ENCODE data around the gene GRP. TPM values are rescaled to one million over a fixed set of nuclear protein-coding genes. Genes with fewer than 3 reads are reported as not detected.

Gene GRP
- total RNA-seq = not detected

GRCh38 chr18:59219672-59220163 is at the start of gene GRP:
Gene GRP (plus strand): TSS chr18:59220158. CDS start chr18:59220266, 108 bp downstream.
- H3K9me3 ChIP-seq = no peaks in the 10 kb centered on the region
- H3K4me1 ChIP-seq (ENCODE audit: control insufficient read depth in 1 of 2, low read depth in 2 of 2) = no peaks in the 10 kb centered on the region
- no peak within 1 kb of the TSS for H3K27ac ChIP-seq
- H3K27me3 ChIP-seq (replicated peaks; ENCODE audit: insufficient read depth) = no peaks in the 10 kb centered on the region
- no peak within 1 kb of the TSS for H3K4me3 ChIP-seq
- no peak for ATAC-seq (ENCODE audit: insufficient number of reproducible peaks, low FRiP score, low read depth)
- DNase-seq (ENCODE audit: low spot score) = no peak
- no peak for TF ChIP-seq CTCF (IDR thresholded peaks at IDR 0.05)
- H3K36me3 ChIP-seq = no peaks in the 10 kb centered on the region

- no peak for ATAC-seq (ENCODE audit: insufficient number of reproducible peaks, low FRiP score, low read depth)
- Histone ChIP-seq H3K27ac (no peak overlapping the region), H3K9me3 (peaks cover 7% of the 10 kb centered on the region)
Measured at GRCh38 chr18:59172664-59173249, 47.2 kb upstream of the GRP start.

GRCh38 chr18:59177485-59177884 is 42.5 kb upstream of the GRP start:
- Histone ChIP-seq H3K9me3 (peaks cover 6% of the 10 kb centered on the region), H3K4me3 (no peak overlapping the region), H3K27me3 (replicated peaks; ENCODE audit: insufficient read depth) (no peaks in the 10 kb centered on the region), H3K27ac (no peak overlapping the region), H3K36me3 (no peaks in the 10 kb centered on the region), H3K4me1 (ENCODE audit: control insufficient read depth in 1 of 2, low read depth in 2 of 2) (no peaks in the 10 kb centered on the region)
- DNase-seq (ENCODE audit: low spot score) = no peak
- no peak for TF ChIP-seq CTCF (IDR thresholded peaks at IDR 0.05)
- ATAC-seq (ENCODE audit: insufficient number of reproducible peaks, low FRiP score, low read depth) = no peak

More at GRCh38 chr18:59172664-59173249, 47.2 kb upstream of the GRP start:
- DNase-seq (ENCODE audit: low spot score) = no peak
- no peak for TF ChIP-seq CTCF (IDR thresholded peaks at IDR 0.05)
- Histone ChIP-seq H3K27me3 (replicated peaks; ENCODE audit: insufficient read depth) (no peaks in the 10 kb centered on the region), H3K36me3 (no peaks in the 10 kb centered on the region), H3K4me1 (ENCODE audit: control insufficient read depth in 1 of 2, low read depth in 2 of 2) (no peaks in the 10 kb centered on the region), H3K4me3 (no peak overlapping the region)

GRCh38 chr18:59180150-59180845 is 39.7 kb upstream of the GRP start:
- DNase-seq (ENCODE audit: low spot score) (no peak), ATAC-seq (ENCODE audit: insufficient number of reproducible peaks, low FRiP score, low read depth) (no peak)
- no peaks in the 10 kb centered on the region for H3K27me3 ChIP-seq (replicated peaks; ENCODE audit: insufficient read depth)

More at GRCh38 chr18:59180150-59180845, 39.7 kb upstream of the GRP start:
- H3K27ac ChIP-seq = no peak overlapping the region
- no peaks in the 10 kb centered on the region for H3K36me3 ChIP-seq
- H3K9me3 ChIP-seq = no peaks in the 10 kb centered on the region
- no peaks in the 10 kb centered on the region for H3K4me1 ChIP-seq (ENCODE audit: control insufficient read depth in 1 of 2, low read depth in 2 of 2)
- TF ChIP-seq CTCF (IDR thresholded peaks at IDR 0.05) = no peak
- H3K4me3 ChIP-seq = no peak overlapping the region

All from thoracic aorta (tissue), 2 donors.